ENCODE results near the gene GALNT9. TPM values are rescaled to one million over a fixed set of nuclear protein-coding genes. Genes with fewer than 3 reads are reported as not detected.

GALNT9 gene
- total and polyA plus RNA-seq, 8 donors = 0.17 to 5.0 (median 2.8) TPM; not detected in 1

DNA sequence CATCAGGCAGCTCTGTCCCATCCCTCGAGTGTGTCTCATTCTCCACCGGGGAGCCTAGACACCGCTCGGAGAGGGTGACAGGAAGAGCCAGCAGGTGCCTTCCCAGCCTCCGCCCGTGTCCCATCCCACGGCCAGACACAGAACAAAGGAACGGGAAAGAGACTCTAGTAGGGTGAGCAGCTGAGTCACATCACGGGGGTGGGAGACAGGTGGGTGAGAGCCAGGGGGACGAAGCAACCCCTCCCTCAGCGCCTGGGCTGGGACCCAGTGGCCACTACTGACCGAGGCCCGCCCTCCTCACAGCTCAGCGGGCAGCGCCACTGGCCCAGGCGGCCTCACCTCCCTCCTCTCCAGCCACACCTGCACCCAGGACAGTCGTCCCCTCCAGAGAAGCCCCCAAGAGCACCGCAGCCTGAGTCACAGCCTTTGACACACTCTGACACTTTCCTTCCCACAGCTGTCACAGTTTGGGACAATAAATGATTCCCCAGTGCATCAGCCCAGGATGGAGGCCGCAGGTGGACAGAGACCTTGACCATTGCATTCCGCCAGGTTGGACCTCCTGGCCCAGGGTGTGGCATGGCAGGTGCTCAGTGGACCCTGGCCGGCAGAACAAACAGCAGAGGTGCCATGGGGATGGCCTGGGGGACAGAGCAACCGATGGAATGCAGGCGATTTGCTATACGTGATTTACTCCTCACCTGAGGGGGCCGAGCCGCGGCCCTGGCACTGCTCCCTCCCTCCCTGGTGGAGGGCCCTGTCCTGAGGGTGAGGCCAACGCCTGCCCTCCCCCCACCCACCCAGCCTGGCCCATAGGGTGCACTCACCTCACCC is 45.4 kb upstream of the GALNT9 start:
- H3K27me3 ChIP-seq = peaks cover 4 to 82% of the 10 kb centered on the region in 2 donors
- H3K4me3 ChIP-seq = no peak overlapping the region
- no peaks in the 10 kb centered on the region for H3K9me3 ChIP-seq
- no peaks in the 10 kb centered on the region for H3K4me1 ChIP-seq
- peak in 1 of 4 donors; percentile 61 for DNase-seq
- H3K36me3 ChIP-seq = no peaks in the 10 kb centered on the region
- no peak overlapping the region for H3K27ac ChIP-seq
- ATAC-seq = no peak
- intact Hi-C loops (cut with DNase I) = no loop called here
- TF ChIP-seq, protein P1, sequence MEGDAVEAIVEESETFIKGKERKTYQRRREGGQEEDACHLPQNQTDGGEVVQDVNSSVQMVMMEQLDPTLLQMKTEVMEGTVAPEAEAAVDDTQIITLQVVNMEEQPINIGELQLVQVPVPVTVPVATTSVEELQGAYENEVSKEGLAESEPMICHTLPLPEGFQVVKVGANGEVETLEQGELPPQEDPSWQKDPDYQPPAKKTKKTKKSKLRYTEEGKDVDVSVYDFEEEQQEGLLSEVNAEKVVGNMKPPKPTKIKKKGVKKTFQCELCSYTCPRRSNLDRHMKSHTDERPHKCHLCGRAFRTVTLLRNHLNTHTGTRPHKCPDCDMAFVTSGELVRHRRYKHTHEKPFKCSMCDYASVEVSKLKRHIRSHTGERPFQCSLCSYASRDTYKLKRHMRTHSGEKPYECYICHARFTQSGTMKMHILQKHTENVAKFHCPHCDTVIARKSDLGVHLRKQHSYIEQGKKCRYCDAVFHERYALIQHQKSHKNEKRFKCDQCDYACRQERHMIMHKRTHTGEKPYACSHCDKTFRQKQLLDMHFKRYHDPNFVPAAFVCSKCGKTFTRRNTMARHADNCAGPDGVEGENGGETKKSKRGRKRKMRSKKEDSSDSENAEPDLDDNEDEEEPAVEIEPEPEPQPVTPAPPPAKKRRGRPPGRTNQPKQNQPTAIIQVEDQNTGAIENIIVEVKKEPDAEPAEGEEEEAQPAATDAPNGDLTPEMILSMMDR (IDR thresholded peaks at IDR 0.05) = no peak

DNA sequence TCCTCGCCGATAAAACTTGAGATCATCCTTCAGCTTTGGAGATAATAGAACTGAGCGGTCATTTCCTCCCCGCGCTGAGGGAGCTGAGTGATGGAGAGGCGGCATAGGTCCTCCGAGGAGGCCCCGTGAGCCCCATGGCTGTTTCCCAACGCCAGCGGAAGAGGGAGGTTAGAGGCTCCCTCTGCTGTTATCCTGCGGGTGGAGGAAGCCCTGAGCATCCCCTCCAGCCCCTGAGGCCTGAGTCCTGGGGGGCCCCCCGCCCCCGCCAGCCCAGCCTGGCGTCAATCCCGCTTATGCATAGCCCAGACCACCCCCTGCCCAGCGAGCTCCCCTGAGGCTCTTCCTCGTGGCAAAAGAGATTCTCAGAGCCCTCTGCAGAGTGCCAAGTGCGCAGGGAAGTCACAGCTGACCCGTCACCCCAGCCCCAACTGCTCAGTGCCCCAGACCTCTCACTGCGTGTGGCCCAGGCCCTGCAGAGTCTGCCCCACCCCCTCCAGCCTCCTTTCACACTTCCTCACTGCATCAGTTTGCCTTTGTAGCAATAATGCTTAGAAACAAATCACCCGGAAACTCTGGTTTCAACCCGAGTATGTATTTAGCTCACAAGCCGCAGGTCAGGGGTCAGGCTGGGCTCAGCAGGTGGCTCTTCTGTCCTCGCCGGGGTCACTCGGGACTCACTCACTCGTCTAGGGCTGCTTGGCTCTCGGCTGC is 44.7 kb upstream of the GALNT9 start:
- Histone ChIP-seq H3K27me3 (peaks cover 4 to 82% of the 10 kb centered on the region in 2 donors), H3K4me1 (no peaks in the 10 kb centered on the region), H3K27ac (no peak overlapping the region), H3K4me3 (no peak overlapping the region), H3K36me3 (no peaks in the 10 kb centered on the region), H3K9me3 (no peaks in the 10 kb centered on the region)
- TF ChIP-seq, protein P1 (IDR thresholded peaks at IDR 0.05) = no peak
- DNase-seq = peak; percentile 27 to 64 (median 44)
- intact Hi-C loops (cut with DNase I) = no loop called here
- ATAC-seq = peak; percentile 12

DNA sequence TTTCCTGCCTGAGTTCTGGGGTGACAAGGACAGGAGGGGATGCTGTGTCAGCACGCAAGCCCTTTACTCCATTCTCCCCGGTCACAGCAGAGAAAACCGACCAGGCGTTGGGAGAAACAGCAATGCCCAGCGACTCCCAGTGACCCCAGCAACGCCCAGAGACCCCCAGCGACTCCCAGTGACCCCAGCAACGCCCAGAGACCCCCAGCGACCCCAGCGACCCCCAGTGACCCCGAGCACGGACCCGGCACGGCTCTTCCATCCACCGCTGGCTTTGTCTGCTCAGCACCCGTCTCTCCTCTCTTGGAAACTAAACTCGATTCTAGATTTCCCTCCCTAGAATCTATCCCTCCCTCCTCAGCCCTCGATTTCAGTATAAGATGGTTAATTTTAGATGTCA is 38.5 kb upstream of the GALNT9 start:
- Histone ChIP-seq H3K4me1 (no peaks in the 10 kb centered on the region), H3K9me3 (no peaks in the 10 kb centered on the region), H3K4me3 (no peak overlapping the region), H3K36me3 (no peaks in the 10 kb centered on the region), H3K27me3 (peaks cover 0 to 57% of the 10 kb centered on the region in 2 donors), H3K27ac (no peak overlapping the region)
- TF ChIP-seq, protein P1 (IDR thresholded peaks at IDR 0.05) = no peak
- DNase-seq (peak in 2 of 4 donors; percentile 21 to 68), ATAC-seq (no peak)
- intact Hi-C loops (cut with DNase I) = no loop called here

DNA sequence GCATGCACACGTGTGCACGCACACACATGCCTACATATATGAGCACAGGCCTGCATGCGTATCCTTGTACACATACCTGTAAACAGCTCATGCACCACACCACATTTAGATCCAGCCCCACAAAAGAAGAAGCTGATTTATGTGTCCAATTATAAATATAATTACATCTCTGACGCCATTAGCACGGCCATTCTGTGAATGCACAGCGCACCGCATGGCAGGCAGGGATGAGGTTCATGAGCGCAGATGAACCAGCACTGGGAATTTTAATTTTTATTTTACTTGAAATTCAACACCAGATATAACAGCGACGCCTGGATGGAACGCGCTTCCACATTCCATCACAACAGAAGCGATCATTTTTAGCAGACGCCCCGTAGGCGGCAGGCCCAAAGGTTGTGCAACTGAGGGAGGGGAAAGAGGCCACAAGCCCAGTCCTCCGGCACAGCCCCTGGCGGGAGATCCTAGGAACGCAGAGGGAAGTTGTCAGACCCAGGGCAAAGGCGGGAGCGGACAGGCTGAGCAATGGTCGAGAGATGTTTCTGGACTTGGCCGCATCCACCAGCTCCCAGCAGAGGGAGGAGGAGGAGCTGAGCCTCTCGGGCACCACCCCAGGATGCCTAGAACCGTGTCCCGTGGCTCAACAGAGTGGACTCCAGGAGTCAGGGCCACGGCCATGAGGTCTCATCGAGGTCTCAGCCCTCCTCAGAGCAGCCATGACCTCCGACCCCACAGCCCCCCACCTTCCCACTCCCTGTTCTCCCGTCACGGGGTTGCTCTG is 37.9 kb upstream of the GALNT9 start:
- ATAC-seq (peak; percentile 73), DNase-seq (peak; percentile 31 to 61 (median 48))
- Histone ChIP-seq H3K4me3 (no peak overlapping the region), H3K4me1 (no peaks in the 10 kb centered on the region), H3K27me3 (peaks cover 0 to 51% of the 10 kb centered on the region in 2 donors), H3K36me3 (no peaks in the 10 kb centered on the region), H3K27ac (no peak overlapping the region), H3K9me3 (no peaks in the 10 kb centered on the region)
- intact Hi-C loops (cut with DNase I) = no loop called here
- TF ChIP-seq, protein P1 (IDR thresholded peaks at IDR 0.05) = no peak

Data from left lung (tissue), 10 donors.